Inferior parietal cortex (tissue), 1 donor: ENCODE measurements around the gene TGM1.
"Not testable (repeated sequence)": the region's sequence is repeated elsewhere in the genome, so short reads cannot be mapped to it uniquely, and the experiment has no call there.

Experiments used
- DNase-seq: peaks from one replicate; pipeline ENCODE4 v3.0.0-alpha.2; 2016; ENCODE audit errors: extremely low spot score

TGM1 gene

GRCh38 chr14:24254630-24255392 is 8.2 kb downstream of the TGM1 start:
- DNase-seq = no peak

GRCh38 chr14:24253936-24254335 is 9.0 kb downstream of the TGM1 start:
- no peak for DNase-seq

GRCh38 chr14:24252289-24253124 is 10.5 kb downstream of the TGM1 start:
- no peak for DNase-seq

GRCh38 chr14:24251880-24252288 is 11.1 kb downstream of the TGM1 start:
- no peak for DNase-seq

GRCh38 chr14:24250354-24250753 is 12.6 kb downstream of the TGM1 start:
- no peak for DNase-seq

GRCh38 chr14:24249230-24250021 is 13.6 kb downstream of the TGM1 start:
- no peak for DNase-seq

GRCh38 chr14:24247422-24247821 is 15.6 kb downstream of the TGM1 start:
- no peak for DNase-seq

- no peak for DNase-seq
Observed at GRCh38 chr14:24246765-24247212, 16.2 kb downstream of the TGM1 start.

GRCh38 chr14:24245350-24245749 is 17.6 kb downstream of the TGM1 start:
- DNase-seq = not testable (repeated sequence)

GRCh38 chr14:24243336-24243836 is 19.6 kb downstream of the TGM1 start:
- DNase-seq = peak; percentile 5

GRCh38 chr14:24241829-24242443 is 21.0 kb downstream of the TGM1 start:
- DNase-seq = no peak

GRCh38 chr14:24240110-24240918 is 22.7 kb downstream of the TGM1 start:
- DNase-seq = no peak

GRCh38 chr14:24238527-24239037 is 24.4 kb downstream of the TGM1 start:
- DNase-seq = no peak

- DNase-seq = no peak
Observed at GRCh38 chr14:24238123-24238522, 24.9 kb downstream of the TGM1 start.

GRCh38 chr14:24237463-24237955 is 25.5 kb downstream of the TGM1 start:
- no peak for DNase-seq

GRCh38 chr14:24236689-24237462 is 26.1 kb downstream of the TGM1 start:
- no peak for DNase-seq

- no peak for DNase-seq
Observed at GRCh38 chr14:24235804-24236688, 26.9 kb downstream of the TGM1 start.
